CD4-positive, alpha-beta T cell (primary cell): Measurements from ENCODE around the gene UNC5B. TPM values are rescaled to one million over a fixed set of nuclear protein-coding genes. Genes with fewer than 3 reads are reported as not detected.

Experiments used
- ATAC-seq: fragments of 200-7000 bp; cut with Tn5 transposase; one replicate; pipeline ENCODE4 v1.10.0; 2022; ENCODE audit warnings: mild to moderate bottlenecking; ENCODE audit not compliant: poor library complexity
- CTCF ChIA-PET: fragments of 350-600 bp; sonication (Branson Sonifier 250); formaldehyde crosslinking; loops from one replicate; lab custom pipeline; 2021; ENCODE audit warnings: antibody characterized with exemption, inconsistent platforms; lab: Charles Lee
- POLR2A ChIA-PET: fragments of 350-600 bp; sonication (Branson Sonifier 250); formaldehyde crosslinking; loops from one replicate; lab custom pipeline; 2021; ENCODE audit warnings: antibody characterized with exemption, inconsistent platforms; lab: Charles Lee
- DNase-seq, 14 experiments: peaks; one replicate each; pipeline ENCODE4 v3.0.0-alpha.2; 2013 to 2020; ENCODE audit warnings: mixed read lengths in 2 of 14
- H3K27ac ChIP-seq, 2 donors: one replicate each; pipeline versions ENCODE4 v1.5.1 to v1.7.0; 2013; ENCODE audit warnings: low read length in 2 of 2, low read depth in 1 of 2, mild to moderate bottlenecking in 1 of 2
- H3K27me3 ChIP-seq, 2 experiments: 1 replicate in 1 of 2; 2 replicates in 1 of 2; pipeline versions ENCODE4 v1.6.1 to v1.7.0; 2013; ENCODE audit warnings: low read length in 2 of 2, control low read depth in 1 of 2, mild to moderate bottlenecking in 1 of 2, moderate library complexity in 1 of 2; ENCODE audit not compliant: insufficient read depth in 2 of 2, control insufficient read depth in 1 of 2
- H3K36me3 ChIP-seq: one replicate; pipeline ENCODE4 v1.6.1; 2013; ENCODE audit warnings: low read length, control low read depth; ENCODE audit not compliant: insufficient read depth
- H3K4me1 ChIP-seq: one replicate; pipeline ENCODE4 v1.6.1; 2013; ENCODE audit warnings: low read length, control low read depth; ENCODE audit not compliant: insufficient read depth
- H3K4me3 ChIP-seq: one replicate; pipeline ENCODE4 v1.5.1; 2013; ENCODE audit warnings: mild to moderate bottlenecking, low read length, moderate library complexity
- H3K9me3 ChIP-seq, 2 experiments: 1 replicate in 1 of 2; 2 replicates in 1 of 2; pipeline versions ENCODE4 v1.6.1 to v1.7.0; 2013; ENCODE audit warnings: low read length in 2 of 2, mild to moderate bottlenecking in 2 of 2, control low read depth in 1 of 2, moderate library complexity in 1 of 2; ENCODE audit not compliant: control insufficient read depth in 1 of 2, insufficient read depth in 1 of 2
- H3K27ac Mint-ChIP-seq: one replicate; pipeline ENCODE4 v1.8.0; 2020; ENCODE audit warnings: mixed read lengths
- H3K27me3 Mint-ChIP-seq: one replicate; pipeline ENCODE4 v1.8.0; 2021; ENCODE audit warnings: mixed read lengths
- H3K36me3 Mint-ChIP-seq: one replicate; pipeline ENCODE4 v1.8.0; 2021; ENCODE audit warnings: low read depth, mixed read lengths
- H3K4me1 Mint-ChIP-seq: one replicate; pipeline ENCODE4 v1.8.0; 2021; ENCODE audit warnings: low read depth, mixed read lengths
- H3K4me3 Mint-ChIP-seq: one replicate; pipeline ENCODE4 v1.8.0; 2020; ENCODE audit warnings: mild to moderate bottlenecking, mixed read lengths
- H3K9me3 Mint-ChIP-seq: one replicate; pipeline ENCODE4 v1.8.0; 2020; ENCODE audit warnings: mixed read lengths
- CTCF ChIP-seq: fragments of 200-600 bp; IDR thresholded peaks from one replicate; pipeline ENCODE4 v1.8.0; 2022; ENCODE audit warnings: antibody characterized with exemption, mild to moderate bottlenecking
- intact Hi-C, 2 experiments: fragments of 100-400 bp; cut with DNase I in 1 of 2; cut with micrococcal nuclease in 1 of 2; formaldehyde crosslinking; loops; one replicate each; pipeline versions ENCODE4 v1.15.1 to v1.9.0; 2023 to 2025; cut with DNase I, micrococcal nuclease
- total RNA-seq, 174 experiments: library from RNA in 2 of 174; stranded (reverse) in 2 of 174; gene quantifications; one replicate each; pipeline ENCODE4 v1.2.3 and lab custom pipeline; 2021 to 2026

UNC5B gene
- total RNA-seq, 2 experiments from 2014 or later: 0.03 TPM; not detected in 1

DNA sequence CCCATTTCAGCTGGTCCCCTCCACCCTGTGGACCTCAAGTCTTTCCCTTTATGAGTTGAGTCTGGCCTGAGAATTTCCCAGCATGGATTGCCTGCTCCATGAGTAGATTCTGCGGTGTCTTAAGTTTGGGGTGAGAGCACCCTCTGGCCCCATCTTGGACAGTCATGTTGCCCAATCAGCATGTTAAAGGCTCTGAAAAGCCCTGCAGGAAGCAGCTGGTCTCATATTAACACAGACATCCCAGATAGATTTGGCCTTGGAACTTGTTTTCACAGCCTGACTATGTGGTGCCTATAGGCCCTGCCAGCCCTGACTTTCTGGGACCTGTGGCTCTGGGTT lies 91.2 kb downstream of the UNC5B start:
- H3K27me3 Mint-ChIP-seq: peaks cover 6% of the 10 kb centered on the region
- DNase-seq (no peak), ATAC-seq (no peak)
- POLR2A ChIA-PET: no interaction called here
- intact Hi-C loops: no loop called here
- no peak overlapping the region for H3K27ac Mint-ChIP-seq
- Histone ChIP-seq H3K36me3 (no peaks in the 10 kb centered on the region), H3K4me1 (no peaks in the 10 kb centered on the region), H3K9me3 (no peaks in the 10 kb centered on the region), H3K4me3 (no peak overlapping the region), H3K27ac (no peak overlapping the region), H3K27me3 (peaks cover 0 to 3% of the 10 kb centered on the region in 2 experiments)
- H3K4me1 Mint-ChIP-seq: no peaks in the 10 kb centered on the region
- no peak for TF ChIP-seq CTCF
- H3K36me3 Mint-ChIP-seq: no peaks in the 10 kb centered on the region
- CTCF ChIA-PET: no interaction called here
- no peak overlapping the region for H3K4me3 Mint-ChIP-seq
- no peaks in the 10 kb centered on the region for H3K9me3 Mint-ChIP-seq

DNA sequence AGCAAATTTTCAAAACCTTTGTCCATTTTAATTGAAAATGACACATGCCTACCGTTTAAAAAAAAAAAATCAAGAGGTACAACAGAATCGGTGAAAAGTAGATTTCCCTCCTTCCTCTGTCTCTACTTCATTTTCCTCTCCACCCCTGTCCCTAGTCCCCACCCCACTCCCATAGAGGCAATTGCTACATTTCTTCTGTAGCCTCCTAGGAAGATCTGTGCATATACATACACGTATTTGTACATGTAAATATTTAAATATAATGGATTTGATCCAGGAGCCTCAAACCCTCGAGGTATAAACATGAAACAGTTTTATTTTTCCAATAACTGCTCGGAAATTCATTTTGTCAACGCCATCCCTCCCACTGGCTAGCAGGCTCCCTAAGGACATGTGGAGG lies 92.5 kb downstream of the UNC5B start:
- TF ChIP-seq CTCF: no peak
- Mint-ChIP-seq H3K36me3 (no peaks in the 10 kb centered on the region), H3K27me3 (peaks cover 13% of the 10 kb centered on the region), H3K27ac (no peak overlapping the region), H3K4me3 (no peak overlapping the region), H3K9me3 (no peaks in the 10 kb centered on the region), H3K4me1 (no peaks in the 10 kb centered on the region)
- no peak for DNase-seq
- no peaks in the 10 kb centered on the region for H3K36me3 ChIP-seq
- H3K4me1 ChIP-seq: no peaks in the 10 kb centered on the region
- H3K4me3 ChIP-seq: no peak overlapping the region
- no peaks in the 10 kb centered on the region for H3K9me3 ChIP-seq
- H3K27ac ChIP-seq: no peak overlapping the region
- intact Hi-C loops: no loop called here
- ChIA-PET POLR2A (no interaction called here), CTCF (no interaction called here)
- ATAC-seq: no peak
- peaks cover 0 to 6% of the 10 kb centered on the region in 2 experiments for H3K27me3 ChIP-seq

- Mint-ChIP-seq H3K27me3 (peaks cover 13% of the 10 kb centered on the region), H3K36me3 (no peaks in the 10 kb centered on the region), H3K9me3 (no peaks in the 10 kb centered on the region), H3K4me3 (no peak overlapping the region), H3K27ac (no peak overlapping the region), H3K4me1 (no peaks in the 10 kb centered on the region)
- H3K4me1 ChIP-seq: no peaks in the 10 kb centered on the region
- CTCF ChIA-PET: no interaction called here
- no peak overlapping the region for H3K27ac ChIP-seq
- ATAC-seq (no peak), DNase-seq (no peak)
- no peaks in the 10 kb centered on the region for H3K36me3 ChIP-seq
- peaks cover 0 to 4% of the 10 kb centered on the region in 2 experiments for H3K27me3 ChIP-seq
- H3K4me3 ChIP-seq: no peak overlapping the region
- POLR2A ChIA-PET: no interaction called here
- intact Hi-C loops: no loop called here
- TF ChIP-seq CTCF: no peak
- no peaks in the 10 kb centered on the region for H3K9me3 ChIP-seq
These were observed 94.6 kb downstream of the UNC5B start for GRCh38 chr10:71306979-71307378.
